CD14-positive monocyte (primary cell): Measurements from ENCODE around the gene SRPK2. TPM values are rescaled to one million over a fixed set of nuclear protein-coding genes. Genes with fewer than 3 reads are reported as not detected.

Experiments used
- DNase-seq, 3 donors: peaks; one replicate each; pipeline ENCODE4 v3.0.0-alpha.2; 2011 to 2022
- H2AFZ ChIP-seq: 2 replicates; pipeline ENCODE4 v1.6.0; 2012; ENCODE audit warnings: mild to moderate bottlenecking, low read depth, low read length, inconsistent platforms; ENCODE audit not compliant: insufficient read depth, poor library complexity, severe bottlenecking
- H3K27ac ChIP-seq, 2 donors: 1 replicate in 1 of 2; 2 replicates in 1 of 2; pipeline ENCODE4 v1.5.1; 2012 to 2013; ENCODE audit warnings: low read length in 2 of 2, control low read depth in 1 of 2, inconsistent platforms in 1 of 2, low read depth in 1 of 2, mild to moderate bottlenecking in 1 of 2
- H3K27me3 ChIP-seq, 2 donors: one replicate each; pipeline versions ENCODE4 v1.6.0 to v1.6.1; 2011 to 2013; ENCODE audit warnings: low read length in 2 of 2; ENCODE audit not compliant: control insufficient read depth in 2 of 2, insufficient read depth in 2 of 2
- H3K36me3 ChIP-seq, 2 donors: replicated peaks in 1 of 2; 1 replicate in 1 of 2; 2 replicates in 1 of 2; pipeline versions ENCODE4 v1.5.1 to v1.6.1; 2012 to 2013; ENCODE audit warnings: low read length in 2 of 2, control low read depth in 1 of 2, inconsistent platforms in 1 of 2, mild to moderate bottlenecking in 1 of 2; ENCODE audit not compliant: insufficient read depth in 2 of 2, control insufficient read depth in 1 of 2
- H3K4me1 ChIP-seq, 2 donors: 1 replicate in 1 of 2; 2 replicates in 1 of 2; pipeline versions ENCODE4 v1.5.1 to v1.6.1; 2012 to 2013; ENCODE audit warnings: low read length in 2 of 2, control low read depth in 1 of 2, inconsistent platforms in 1 of 2, mild to moderate bottlenecking in 1 of 2, moderate library complexity in 1 of 2; ENCODE audit not compliant: insufficient read depth in 2 of 2, control insufficient read depth in 1 of 2
- H3K4me2 ChIP-seq: replicated peaks from 2 replicates; pipeline ENCODE3; 2012; ENCODE audit warnings: low read length, moderate library complexity, mild to moderate bottlenecking; ENCODE audit not compliant: poor library complexity, severe bottlenecking; ENCODE audit errors: extremely low read depth
- H3K4me3 ChIP-seq, 3 experiments: fragments of 200-600 bp in 1 of 3; sonication (generic) in 1 of 3; replicated peaks in 1 of 3; 1 replicate in 2 of 3; 2 replicates in 1 of 3; pipeline ENCODE4 v1.5.1; 2011 to 2013; ENCODE audit warnings: low read length in 3 of 3, mild to moderate bottlenecking in 3 of 3, control low read depth in 2 of 3, low read depth in 2 of 3, inconsistent platforms in 1 of 3, moderate library complexity in 1 of 3
- H3K79me2 ChIP-seq: 2 replicates; pipeline ENCODE4 v1.6.0; 2012; ENCODE audit warnings: mild to moderate bottlenecking, control low read depth, inconsistent platforms, low read length, moderate library complexity; ENCODE audit not compliant: insufficient read depth
- H3K9ac ChIP-seq: 2 replicates; pipeline ENCODE4 v1.6.0; 2017; ENCODE audit warnings: low read length, mild to moderate bottlenecking; ENCODE audit not compliant: insufficient read depth, poor library complexity, severe bottlenecking
- H3K9me3 ChIP-seq, 2 donors: replicated peaks in 1 of 2; 1 replicate in 1 of 2; 2 replicates in 1 of 2; pipeline versions ENCODE4 v1.5.1 to v1.6.1; 2012 to 2013; ENCODE audit warnings: low read length in 2 of 2, control low read depth in 1 of 2; ENCODE audit not compliant: control insufficient read depth in 1 of 2, insufficient read depth in 1 of 2
- H4K20me1 ChIP-seq: 2 replicates; pipeline ENCODE4 v1.6.0; 2012; ENCODE audit warnings: mild to moderate bottlenecking, low read length, control low read depth, moderate library complexity; ENCODE audit not compliant: insufficient read depth
- H3K27ac Mint-ChIP-seq, 7 donors: one replicate each; pipeline ENCODE4 v1.8.0; 2020; ENCODE audit warnings: mild to moderate bottlenecking in 7 of 7, mixed read lengths in 7 of 7, moderate library complexity in 6 of 7, inconsistent platforms in 2 of 7
- H3K27me3 Mint-ChIP-seq, 3 donors: one replicate each; pipeline ENCODE4 v1.8.0; 2021 to 2022; ENCODE audit warnings: low read depth in 3 of 3, mild to moderate bottlenecking in 3 of 3, mixed read lengths in 3 of 3, moderate library complexity in 3 of 3, inconsistent platforms in 1 of 3
- H3K36me3 Mint-ChIP-seq, 2 donors: one replicate each; pipeline ENCODE4 v1.8.0; 2020; ENCODE audit warnings: mixed read lengths in 2 of 2, inconsistent platforms in 1 of 2, mild to moderate bottlenecking in 1 of 2
- H3K4me1 Mint-ChIP-seq: one replicate; pipeline ENCODE4 v1.8.0; 2020; ENCODE audit warnings: mild to moderate bottlenecking, mixed read lengths
- H3K4me3 Mint-ChIP-seq, 2 donors: one replicate each; pipeline ENCODE4 v1.8.0; 2020; ENCODE audit warnings: mild to moderate bottlenecking in 2 of 2, mixed read lengths in 2 of 2, moderate library complexity in 1 of 2
- H3K9me3 Mint-ChIP-seq, 7 donors: one replicate each; pipeline ENCODE4 v1.8.0; 2020 to 2022; ENCODE audit warnings: mixed read lengths in 7 of 7, mild to moderate bottlenecking in 6 of 7, moderate library complexity in 6 of 7, inconsistent platforms in 2 of 7
- CTCF ChIP-seq: fragments of 200-600 bp; IDR thresholded peaks from one replicate; pipeline ENCODE4 v1.8.0; 2022; ENCODE audit warnings: antibody characterized with exemption, mild to moderate bottlenecking
- WGBS: methylation state at CpG from one replicate; pipeline ENCODE4 v1.1.5; 2013; ENCODE audit warnings: missing lambda C conversion rate; ENCODE audit not compliant: insufficient coverage; 5-methylcytosine and 5-hydroxymethylcytosine counted together
- intact Hi-C, 2 donors: fragments of 100-400 bp; cut with micrococcal nuclease; formaldehyde crosslinking; loops; one replicate each; pipeline versions ENCODE4 v1.15.0 to v1.15.1; 2023
- polyA plus RNA-seq, 3 donors: library from polyadenylated mRNA; depleted of rRNA in 1 of 3; unstranded in 2 of 3; stranded (reverse) in 1 of 3; fragments of 300-500 nt in 2 of 3; fragments of >200 nt in 1 of 3; fragmentation: Illumina TruSeq in 2 of 3; gene quantifications; 1 replicate in 2 of 3; 2 replicates in 1 of 3; pipeline ENCODE4 v1.2.3, GENCODE V29; 2012 to 2021

Gene SRPK2
- polyA plus RNA-seq, 3 donors: 12.6 to 37.7 (median 30.0) TPM

- Histone ChIP-seq H3K36me3 (peaks cover 70 to 93% of the 10 kb centered on the region in 2 donors), H3K9me3 (no peaks in the 10 kb centered on the region), H3K79me2 (peaks cover 29% of the 10 kb centered on the region), H4K20me1 (peaks cover 92% of the 10 kb centered on the region), H3K27ac (peak overlapping the region in 1 of 2 donors; percentile 0), H3K4me3 (no peak overlapping the region), H3K27me3 (no peaks in the 10 kb centered on the region), H3K9ac (no peak overlapping the region), H2AFZ (no peak overlapping the region), H3K4me2 (no peak overlapping the region), H3K4me1 (no peaks in the 10 kb centered on the region)
- Mint-ChIP-seq H3K27me3 (no peaks in the 10 kb centered on the region), H3K4me1 (no peaks in the 10 kb centered on the region), H3K9me3 (no peaks in the 10 kb centered on the region), H3K4me3 (no peak overlapping the region), H3K36me3 (peaks cover 56 to 72% of the 10 kb centered on the region in 2 donors), H3K27ac (peak overlapping the region in 1 of 7 donors; percentile 1)
- no peak for DNase-seq
- no CpG with 5 or more reads among the region's 6 CpGs for WGBS
- no peak for TF ChIP-seq CTCF
- intact Hi-C loops: no loop called here
Observed at GRCh38 chr7:105087981-105088380, 300.7 kb downstream of the SRPK2 start.

GRCh38 chr7:105086850-105087249 lies 301.9 kb downstream of the SRPK2 start:
- H3K36me3 ChIP-seq: peaks cover 71 to 93% of the 10 kb centered on the region in 2 donors
- WGBS: no CpG with 5 or more reads among the region's 3 CpGs

More at GRCh38 chr7:105086850-105087249, 301.9 kb downstream of the SRPK2 start:
- H3K9me3 ChIP-seq: no peaks in the 10 kb centered on the region
- no peaks in the 10 kb centered on the region for H3K27me3 Mint-ChIP-seq
- no peaks in the 10 kb centered on the region for H3K27me3 ChIP-seq
- peaks cover 92% of the 10 kb centered on the region for H4K20me1 ChIP-seq
- DNase-seq: no peak
- H3K27ac Mint-ChIP-seq: no peak overlapping the region
- H3K4me2 ChIP-seq: no peak overlapping the region
- H2AFZ ChIP-seq: no peak overlapping the region
- no peak overlapping the region for H3K27ac ChIP-seq
- no peak overlapping the region for H3K4me3 ChIP-seq
- intact Hi-C loops: no loop called here
- H3K4me3 Mint-ChIP-seq: no peak overlapping the region
- H3K4me1 ChIP-seq: no peaks in the 10 kb centered on the region
- no peak overlapping the region for H3K9ac ChIP-seq
- no peaks in the 10 kb centered on the region for H3K4me1 Mint-ChIP-seq
- H3K79me2 ChIP-seq: peaks cover 33% of the 10 kb centered on the region
- H3K36me3 Mint-ChIP-seq: peaks cover 57 to 72% of the 10 kb centered on the region in 2 donors
- TF ChIP-seq CTCF: no peak
- no peaks in the 10 kb centered on the region for H3K9me3 Mint-ChIP-seq
